ENCODE data around the gene RAPGEF2.
"Not testable (repeated sequence)": the region's sequence is repeated elsewhere in the genome, so short reads cannot be mapped to it uniquely, and the experiment has no call there.

The RAPGEF2 gene

DNA sequence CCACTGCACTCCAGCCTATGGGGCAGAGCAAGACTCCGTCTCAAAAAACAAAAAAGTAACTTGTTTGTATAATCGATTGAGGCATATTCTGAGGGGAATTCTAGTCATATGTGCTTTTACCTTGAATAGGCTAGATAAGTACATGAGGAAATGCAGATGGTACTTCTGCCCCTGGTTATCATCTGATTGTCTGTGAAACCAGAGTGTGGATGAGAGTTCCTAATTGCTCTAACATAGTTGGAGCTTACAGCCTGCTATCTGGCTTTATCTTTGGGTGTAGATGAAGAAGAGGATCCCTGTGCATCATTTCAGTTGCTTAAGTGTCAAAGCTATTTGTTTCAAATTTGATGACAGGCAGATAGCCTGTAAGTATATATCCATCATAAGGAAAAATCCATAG, 205.1 kb downstream of the RAPGEF2 start:
- DNase-seq (ENCODE audit: low read depth in 2 of 2, low spot score in 1 of 2), result no peak

GRCh38 chr4:159308566-159309340, 205.9 kb downstream of the RAPGEF2 start:
- DNase-seq (ENCODE audit: low read depth in 2 of 2, low spot score in 1 of 2), result no peak

DNA sequence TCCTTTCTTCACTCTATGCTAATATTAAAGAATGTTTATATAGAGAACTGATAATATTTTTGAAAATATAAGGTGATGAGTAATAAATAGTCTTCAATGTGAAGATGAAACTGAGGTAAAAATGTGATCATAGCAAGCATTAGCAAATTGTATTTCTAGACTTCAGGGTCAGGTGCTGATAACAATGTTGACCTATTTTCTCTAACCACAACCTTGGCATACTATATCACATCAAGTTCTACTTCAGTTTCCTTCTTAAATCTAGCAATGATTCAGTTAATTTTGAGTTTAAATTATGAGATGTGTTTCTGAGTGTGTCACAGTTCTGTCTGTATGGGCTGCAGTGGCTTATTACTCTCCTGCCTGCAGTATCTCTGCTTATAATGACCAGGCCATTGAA, 209.4 kb downstream of the RAPGEF2 start:
- no peak for DNase-seq (ENCODE audit: low read depth in 2 of 2, low spot score in 1 of 2)

- DNase-seq (ENCODE audit: low read depth in 2 of 2, low spot score in 1 of 2), result not testable (repeated sequence)
Measured at GRCh38 chr4:159315879-159316278, 213.0 kb downstream of the RAPGEF2 start.

- DNase-seq (ENCODE audit: low read depth in 2 of 2, low spot score in 1 of 2), result no peak
Measured at GRCh38 chr4:159317203-159317602, 214.3 kb downstream of the RAPGEF2 start.

DNA sequence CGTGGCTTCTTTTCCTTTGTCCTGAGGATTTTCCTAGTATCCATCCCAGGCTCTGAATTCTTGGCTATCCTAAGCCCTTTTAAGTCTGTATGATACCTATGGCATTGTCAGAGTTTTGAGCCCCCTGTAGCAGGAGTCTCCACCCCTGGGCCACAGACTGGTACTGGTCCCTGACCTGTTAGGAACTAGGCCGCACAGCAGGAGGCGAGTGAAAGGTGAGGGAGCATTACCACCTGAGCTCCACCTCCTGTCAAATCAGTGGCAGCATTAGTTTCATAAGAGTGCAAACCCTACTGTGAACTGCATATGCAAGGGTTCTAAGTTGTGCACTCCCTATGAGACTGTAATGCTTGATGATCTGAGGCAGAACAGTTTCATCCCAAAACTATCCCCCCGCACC, 216.1 kb downstream of the RAPGEF2 start:
- DNase-seq (ENCODE audit: low read depth in 2 of 2, low spot score in 1 of 2), result no peak

DNA sequence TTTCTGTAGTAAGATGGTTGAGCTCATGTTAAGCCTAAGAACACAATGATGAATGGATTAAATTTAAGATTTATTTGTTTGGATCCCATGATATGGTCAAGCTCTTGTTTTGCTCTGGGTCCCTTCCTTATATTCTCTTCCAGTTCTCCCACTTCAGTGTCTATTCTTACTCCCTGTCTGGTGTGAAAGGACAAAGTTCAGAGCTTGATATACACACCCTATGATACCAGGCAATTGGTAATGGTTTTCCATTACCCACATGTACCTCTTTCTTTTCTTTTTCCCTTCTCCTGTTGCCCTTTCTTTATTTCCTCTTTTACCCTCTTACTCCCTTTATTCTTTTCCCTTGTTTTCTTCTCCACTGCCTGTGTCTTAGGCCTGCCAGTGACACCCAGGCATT, 223.6 kb downstream of the RAPGEF2 start:
- no peak for DNase-seq (ENCODE audit: low read depth in 2 of 2, low spot score in 1 of 2)

DNA sequence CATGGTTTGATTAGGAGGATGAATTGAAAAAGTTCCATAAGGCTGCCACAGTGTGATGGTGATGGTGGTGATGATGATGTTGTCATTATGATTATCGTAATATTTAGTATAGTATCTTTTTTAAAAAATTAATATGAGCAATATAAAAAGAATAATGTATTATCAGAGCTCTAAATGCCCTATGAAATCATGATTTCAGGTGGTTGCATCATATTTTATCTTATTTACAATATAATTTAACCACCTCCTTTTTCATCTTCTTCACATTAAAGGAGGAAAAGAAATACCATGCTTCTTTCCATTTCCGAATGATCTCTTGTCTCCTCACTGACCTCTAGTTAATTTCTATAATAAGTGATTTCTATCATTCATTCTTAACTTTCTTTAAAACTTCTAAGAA, 225.9 kb downstream of the RAPGEF2 start:
- no peak for DNase-seq (ENCODE audit: low read depth in 2 of 2, low spot score in 1 of 2)

GRCh38 chr4:159334461-159334860, 231.6 kb downstream of the RAPGEF2 start:
- DNase-seq (ENCODE audit: low read depth in 2 of 2, low spot score in 1 of 2), result no peak

- no peak for DNase-seq (ENCODE audit: low read depth in 2 of 2, low spot score in 1 of 2)
Measured at GRCh38 chr4:159337041-159337440, 234.2 kb downstream of the RAPGEF2 start.

- no peak for DNase-seq (ENCODE audit: low read depth in 2 of 2, low spot score in 1 of 2)
Measured at GRCh38 chr4:159341522-159341921, 238.6 kb downstream of the RAPGEF2 start.

DNA sequence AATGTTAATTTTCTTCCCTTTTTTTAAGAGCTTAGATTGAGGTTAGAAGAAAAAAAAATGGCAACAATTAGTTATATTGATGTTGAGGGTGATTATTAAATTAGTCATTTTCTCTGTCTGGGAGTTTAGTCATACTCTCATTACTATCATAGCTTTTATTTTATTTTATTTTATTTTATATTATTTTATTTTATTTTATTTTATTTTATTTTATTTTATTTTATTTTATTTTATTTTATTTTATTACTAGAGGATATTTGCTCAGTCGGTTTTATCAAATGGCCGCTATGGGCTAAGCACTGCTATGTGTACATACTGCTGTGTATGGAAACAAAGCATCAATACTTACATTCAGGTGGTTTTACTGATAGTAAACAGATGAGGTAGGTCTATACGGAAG, 239.5 kb downstream of the RAPGEF2 start:
- DNase-seq (ENCODE audit: low read depth in 2 of 2, low spot score in 1 of 2), result no peak

GRCh38 chr4:159343116-159343515, 240.2 kb downstream of the RAPGEF2 start:
- no peak for DNase-seq (ENCODE audit: low read depth in 2 of 2, low spot score in 1 of 2)

- DNase-seq (ENCODE audit: low read depth in 2 of 2, low spot score in 1 of 2), result no peak
Measured at GRCh38 chr4:159344877-159345276, 242.0 kb downstream of the RAPGEF2 start.

DNA sequence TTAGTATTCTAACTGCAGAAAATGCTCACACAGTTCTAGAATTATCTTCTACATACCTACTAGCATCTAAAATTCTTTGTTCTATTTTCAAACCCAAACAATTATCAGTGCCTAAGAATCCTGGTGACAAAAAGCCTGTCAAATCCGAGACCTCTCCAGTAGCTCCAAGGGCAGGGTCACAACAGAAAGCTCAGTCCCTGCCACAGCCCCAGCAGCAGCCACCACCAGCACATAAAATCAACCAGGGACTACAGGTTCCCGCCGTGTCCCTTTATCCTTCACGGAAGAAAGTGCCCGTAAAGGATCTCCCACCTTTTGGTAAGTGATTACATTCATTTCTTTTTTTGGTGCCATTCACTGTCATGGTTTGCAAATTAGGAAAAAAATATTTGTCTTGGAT, 243.8 kb downstream of the RAPGEF2 start:
- no peak for DNase-seq (ENCODE audit: low read depth in 2 of 2, low spot score in 1 of 2)

- no peak for DNase-seq (ENCODE audit: low read depth in 2 of 2, low spot score in 1 of 2)
Measured at GRCh38 chr4:159347813-159348212, 244.9 kb downstream of the RAPGEF2 start.

DNA sequence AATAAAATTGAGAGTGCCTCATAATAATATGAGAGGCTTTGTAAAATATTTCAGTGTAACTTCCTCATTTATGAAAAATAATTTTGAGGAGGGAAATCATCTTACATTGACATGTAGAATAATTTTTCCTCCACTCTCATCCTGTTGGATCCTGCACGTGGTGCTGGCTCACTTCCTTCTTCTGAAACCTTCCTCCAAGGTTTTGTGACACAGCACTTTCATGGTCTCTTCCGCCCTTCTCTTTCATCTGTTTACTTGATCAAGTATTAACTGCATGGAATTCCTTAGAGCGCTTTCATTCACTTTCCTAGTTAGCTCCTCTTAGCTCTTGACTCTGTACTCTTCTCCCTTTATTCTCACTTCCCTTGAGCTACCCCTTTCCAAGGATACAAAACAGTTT, 246.5 kb downstream of the RAPGEF2 start:
- DNase-seq (ENCODE audit: low read depth in 2 of 2, low spot score in 1 of 2), result no peak

- DNase-seq (ENCODE audit: low read depth in 2 of 2, low spot score in 1 of 2), result no peak
Measured at GRCh38 chr4:159352609-159353008, 249.7 kb downstream of the RAPGEF2 start.

GRCh38 chr4:159353422-159354116, 250.7 kb downstream of the RAPGEF2 start:
- no peak for DNase-seq (ENCODE audit: low read depth in 2 of 2, low spot score in 1 of 2)

DNA sequence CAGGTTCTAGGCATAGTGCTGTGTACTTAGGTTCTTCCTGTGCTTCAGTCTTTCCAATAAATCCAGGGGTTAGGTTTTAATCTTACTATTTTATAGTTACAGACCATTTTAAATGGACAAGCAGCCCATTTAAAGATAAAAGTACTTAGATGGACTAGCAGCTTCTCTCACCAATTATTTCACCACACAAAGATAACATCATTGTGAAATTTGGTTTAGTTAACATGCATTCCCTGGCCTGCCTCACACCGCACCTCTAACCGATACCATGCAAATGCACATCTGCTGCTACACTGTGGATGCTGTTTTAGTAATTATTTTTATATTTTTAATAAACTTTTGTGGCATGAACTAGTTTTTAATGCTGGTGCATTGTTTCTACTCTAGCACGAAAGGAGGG, 252.6 kb downstream of the RAPGEF2 start:
- DNase-seq (ENCODE audit: low read depth in 2 of 2, low spot score in 1 of 2), result no peak

DNA sequence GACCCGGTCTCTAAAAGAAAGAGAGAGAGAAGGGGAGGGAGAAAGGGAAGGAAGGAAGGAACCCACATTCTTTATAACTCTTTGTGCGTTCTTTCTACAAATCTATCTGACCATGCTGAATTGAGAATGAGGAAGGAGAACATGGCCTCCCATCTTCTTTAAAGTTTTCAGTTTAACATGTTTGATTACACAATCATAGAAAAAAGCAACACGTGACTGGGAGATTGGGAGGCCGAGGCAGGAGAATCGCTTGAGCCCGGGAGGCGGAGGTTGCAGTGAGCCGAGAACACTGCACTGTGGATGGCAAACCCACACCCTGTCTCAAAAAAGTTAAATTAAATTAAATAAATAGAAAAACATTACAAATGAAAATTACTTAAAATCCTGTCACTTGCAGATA, 254.5 kb downstream of the RAPGEF2 start:
- no peak for DNase-seq (ENCODE audit: low read depth in 2 of 2, low spot score in 1 of 2)

GRCh38 chr4:159358226-159358625, 255.3 kb downstream of the RAPGEF2 start:
- no peak for DNase-seq (ENCODE audit: low read depth in 2 of 2, low spot score in 1 of 2)

GRCh38 chr4:159360549-159360948, 257.7 kb downstream of the RAPGEF2 start:
- no peak for DNase-seq (ENCODE audit: low read depth in 2 of 2, low spot score in 1 of 2)
